Posterior cingulate gyrus (tissue), 11 donors: ENCODE data around the gene EEIG2.
"Not testable (repeated sequence)": the region's sequence is repeated elsewhere in the genome, so short reads cannot be mapped to it uniquely, and the experiment has no call there.

Experiments used
- DNase-seq, 10 donors: peaks; one replicate each; pipeline versions ENCODE4 v3.0.0 to v3.0.0-alpha.2; 2020 to 2021; ENCODE audit warnings: mixed read lengths in 3 of 10
- intact Hi-C: fragments of 100-400 bp; cut with DNase I; formaldehyde crosslinking; loops from one replicate; pipeline ENCODE4 v1.15.1; 2023

Gene EEIG2

DNA sequence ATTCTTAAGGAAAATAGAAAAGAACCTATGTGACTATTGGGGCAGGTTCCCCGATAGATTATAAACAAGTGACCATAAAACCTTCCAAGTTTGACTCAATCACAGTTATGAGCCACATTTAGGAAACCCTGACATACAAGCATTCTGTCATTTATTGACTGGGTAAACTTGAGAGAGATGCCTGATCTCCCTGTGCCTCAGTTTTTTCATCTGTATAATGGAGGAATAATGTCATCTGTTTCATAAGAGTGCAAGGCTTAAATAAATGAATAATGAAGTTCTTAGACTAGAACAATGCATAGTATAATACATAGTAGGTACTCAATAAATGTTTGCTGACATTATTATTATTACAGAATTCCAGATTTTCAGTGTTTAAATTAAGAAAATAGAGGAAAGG, 18.9 kb upstream of the EEIG2 start:
- no peak for DNase-seq
- intact Hi-C loops, result no loop called here

DNA sequence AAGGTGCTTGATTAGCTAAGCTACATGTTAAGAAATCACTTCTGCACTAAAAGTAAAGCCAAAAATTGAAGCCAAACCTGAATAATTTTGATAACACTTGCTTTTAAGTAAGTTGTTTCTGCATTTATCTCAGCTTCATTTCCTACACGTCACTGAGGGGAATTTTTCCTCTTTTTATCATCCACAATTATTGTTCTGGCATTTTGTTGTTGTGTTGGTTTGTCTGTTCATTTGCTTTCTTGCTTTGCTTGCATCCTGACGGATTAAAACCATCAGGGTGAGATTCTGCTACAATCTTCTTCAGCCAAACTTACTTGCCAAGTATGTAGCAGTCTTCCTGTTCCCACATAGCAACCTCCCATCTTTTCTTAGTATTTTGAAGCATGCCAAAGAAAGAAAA, 18.0 kb upstream of the EEIG2 start:
- intact Hi-C loops, result no loop called here
- no peak for DNase-seq

DNA sequence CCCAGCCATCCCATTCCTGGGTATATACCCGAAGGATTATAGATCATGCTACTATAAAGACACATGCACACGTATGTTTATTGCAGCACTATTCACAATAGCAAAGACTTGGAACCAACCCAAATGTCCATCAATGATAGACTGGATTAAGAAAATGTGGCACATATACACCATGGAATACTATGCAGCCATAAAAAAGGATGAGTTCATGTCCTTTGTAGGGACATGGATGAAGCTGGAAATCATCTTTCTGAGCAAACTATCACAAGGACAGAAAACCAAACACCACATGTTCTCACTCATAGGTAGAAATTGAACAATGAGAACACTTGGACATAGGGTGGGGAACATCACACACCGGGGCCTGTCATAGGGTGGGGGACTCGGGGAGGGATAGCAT, 12.4 kb upstream of the EEIG2 start:
- DNase-seq, intact Hi-C loops: not testable (repeated sequence)

DNA sequence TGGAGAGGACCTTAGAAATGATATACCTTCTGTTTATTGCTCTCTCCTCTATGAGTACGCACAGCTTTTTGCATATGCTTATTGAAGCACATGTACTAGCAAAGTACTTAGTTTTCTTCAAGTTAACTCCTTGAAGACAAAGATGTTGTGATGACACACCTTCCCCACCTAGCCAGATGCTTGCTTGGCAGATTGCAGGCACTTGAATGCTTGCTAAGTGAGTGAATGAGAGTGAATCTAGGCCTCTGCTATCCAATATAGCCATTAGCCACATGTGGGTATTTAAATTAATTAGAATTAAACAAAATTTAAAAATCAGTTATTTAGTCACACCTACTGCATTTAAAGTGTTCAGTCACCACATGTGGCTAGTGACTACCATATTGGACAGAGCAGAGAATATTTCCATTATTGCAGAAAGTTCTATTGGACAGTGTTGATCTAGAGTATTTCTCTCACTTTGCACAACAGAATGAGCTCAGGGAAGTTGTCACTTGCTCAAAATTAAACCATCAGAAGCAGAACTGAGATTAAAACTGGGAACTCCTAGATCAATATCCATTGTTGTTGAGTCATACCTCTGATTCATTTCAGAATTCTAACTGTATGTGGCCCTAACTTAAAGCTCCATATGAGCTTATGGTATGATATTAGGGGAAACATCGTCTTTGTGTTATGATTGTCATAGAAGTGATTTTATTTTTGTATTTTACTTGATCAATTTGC, 8.6 kb upstream of the EEIG2 start:
- intact Hi-C loops, result no loop called here
- no peak for DNase-seq

DNA sequence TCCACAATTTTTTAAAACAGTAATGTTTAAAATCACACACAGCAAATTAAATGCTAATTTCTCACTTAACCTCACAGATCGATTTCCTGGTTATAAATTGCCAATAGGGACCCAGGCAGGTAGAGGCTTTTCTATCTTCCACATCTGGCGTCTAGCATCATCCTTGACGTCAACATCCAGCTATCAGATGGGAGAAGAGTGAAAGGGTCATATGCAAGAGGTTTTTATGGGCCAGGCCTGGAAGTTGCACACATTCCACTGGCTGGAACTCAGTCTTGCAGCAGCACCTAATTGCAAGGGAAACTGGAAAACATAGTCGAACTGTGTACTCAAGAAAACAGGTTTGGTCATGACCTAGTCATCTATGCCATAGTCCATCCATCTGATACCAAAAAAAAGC, 6.0 kb upstream of the EEIG2 start:
- DNase-seq, result no peak
- intact Hi-C loops, result no loop called here

DNA sequence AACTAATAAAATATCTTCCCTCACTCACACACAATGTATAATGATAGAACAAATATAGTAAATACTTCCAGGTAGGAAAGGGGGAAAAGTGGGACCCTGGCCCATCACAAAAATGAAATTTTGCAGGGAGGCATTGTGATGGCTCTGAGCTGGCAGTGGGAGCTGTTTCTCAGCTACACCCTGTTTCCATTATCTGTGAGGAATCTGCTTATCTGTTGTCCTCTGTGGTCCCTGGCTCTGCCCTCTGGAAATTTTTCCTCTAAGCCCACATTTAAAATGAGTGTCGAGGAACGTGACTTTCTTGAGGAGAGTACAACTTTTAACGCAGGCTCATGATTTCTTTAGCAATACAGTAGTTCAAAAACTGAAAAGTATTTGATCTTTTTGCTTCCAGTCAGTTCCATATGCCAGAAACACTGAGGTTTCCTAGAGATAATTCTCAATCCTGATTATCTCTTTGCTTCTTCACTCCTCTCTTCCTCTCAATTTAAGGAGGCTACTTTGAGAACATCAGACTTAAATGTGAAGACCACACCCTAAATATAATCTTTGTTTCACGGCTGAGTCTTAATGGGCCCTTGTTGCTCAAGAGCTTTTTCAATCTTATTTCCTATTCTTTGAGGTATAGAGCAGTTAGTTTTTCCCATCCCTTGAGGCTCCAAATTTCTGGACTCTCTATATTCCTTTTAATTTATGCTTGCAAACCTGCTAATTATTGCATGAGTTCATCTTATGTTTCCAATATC, 5.0 kb upstream of the EEIG2 start:
- DNase-seq, result no peak
- intact Hi-C loops, result no loop called here

DNA sequence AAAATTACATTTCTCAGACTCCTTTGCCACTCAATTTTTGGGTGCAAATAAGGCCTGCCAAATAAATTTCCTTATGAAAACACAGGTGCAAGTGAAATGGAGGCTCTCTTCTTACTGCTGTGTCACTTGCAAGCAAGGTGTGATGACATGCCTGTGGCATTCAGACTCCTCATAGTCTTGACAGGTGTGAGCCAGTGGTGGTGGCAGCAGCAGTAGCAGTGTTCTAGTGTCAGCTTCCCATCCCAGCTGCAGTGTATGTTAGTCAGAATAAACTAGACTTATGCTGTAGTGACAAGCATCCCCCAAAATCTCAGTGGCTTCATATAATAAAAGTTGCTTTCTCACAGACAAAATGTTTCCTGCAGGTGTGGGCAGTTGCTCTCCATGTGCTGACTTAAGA, 3.8 kb upstream of the EEIG2 start:
- intact Hi-C loops, result no loop called here
- DNase-seq, result no peak

DNA sequence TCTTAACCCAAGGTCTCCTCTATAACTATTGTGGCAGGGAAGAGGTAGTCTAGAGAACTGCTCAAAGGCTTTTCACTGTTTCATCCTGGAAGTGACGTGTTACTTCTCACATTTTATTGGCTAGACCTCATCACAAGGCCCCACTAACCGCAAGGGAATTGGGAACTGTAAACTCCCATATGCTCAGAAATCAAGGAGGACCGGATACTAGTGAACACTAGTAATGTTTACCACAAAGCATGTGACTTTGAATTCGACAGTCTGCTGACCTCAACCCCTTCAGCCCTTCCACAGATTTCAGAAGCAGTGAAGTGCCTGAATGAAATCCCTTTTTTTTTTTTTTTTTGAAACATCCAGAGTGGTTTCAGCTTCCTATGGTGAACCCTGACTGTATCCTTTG, 3.4 kb upstream of the EEIG2 start:
- DNase-seq, result no peak

DNA sequence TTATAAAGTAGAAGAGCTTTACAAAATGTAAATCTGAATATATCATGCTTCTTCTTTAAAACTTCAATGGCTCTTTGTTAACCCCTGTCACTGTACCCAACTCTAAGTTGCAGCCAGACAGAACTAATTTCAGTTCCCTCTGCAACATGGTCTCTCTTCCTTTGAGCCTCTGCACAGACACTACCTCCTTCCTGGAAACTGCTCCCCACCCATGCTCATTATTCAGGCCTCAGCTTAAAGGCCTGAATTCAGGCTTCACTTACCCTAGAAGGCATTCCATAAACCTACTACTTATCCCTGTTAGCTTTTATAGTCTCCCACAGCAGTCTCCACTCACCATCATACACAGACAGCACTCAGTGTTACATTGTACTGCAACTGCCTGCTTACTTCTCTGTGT, 2.6 kb upstream of the EEIG2 start:
- DNase-seq, result no peak
- intact Hi-C loops, result no loop called here

More for the DNA sequence above, 3.4 kb upstream of the EEIG2 start:
- intact Hi-C loops, result no loop called here

DNA sequence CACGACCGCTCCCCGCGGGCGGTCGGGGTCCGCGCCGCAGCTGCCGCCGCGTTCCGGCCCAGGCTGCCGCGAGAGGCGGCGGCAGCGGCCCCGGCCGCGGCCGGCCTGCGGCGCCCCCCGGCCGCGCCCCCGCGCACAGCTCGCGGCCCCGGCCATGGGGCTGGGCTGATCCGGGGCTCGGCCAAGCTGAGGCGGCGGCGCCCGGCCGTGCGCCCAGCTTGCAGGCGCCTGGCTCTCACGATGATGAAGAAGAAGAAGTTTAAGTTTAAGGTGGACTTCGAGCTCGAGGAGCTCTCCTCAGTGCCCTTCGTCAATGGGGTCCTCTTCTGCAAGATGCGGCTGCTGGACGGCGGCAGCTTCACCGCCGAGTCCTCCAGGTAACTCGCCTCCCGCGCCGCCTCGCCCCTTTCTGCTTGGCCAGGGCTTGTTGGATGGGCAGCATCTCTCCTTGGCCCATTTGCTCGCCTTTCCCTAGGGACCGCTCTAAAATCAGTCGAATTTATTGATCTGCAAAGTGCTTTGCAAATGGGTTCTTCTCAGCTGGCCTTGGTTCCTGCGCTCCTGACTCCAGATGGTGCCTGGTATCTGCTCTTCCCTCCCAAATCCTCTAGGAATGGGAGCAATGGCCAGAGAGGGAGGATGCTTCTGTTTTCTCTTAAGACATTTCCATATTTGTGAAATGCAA, 431 bp downstream of the EEIG2 start:
- intact Hi-C loops, result loop anchor here (5.0 kb wide), 1 partner anchor 87 kb away; no protein-coding TSS in a partner anchor
- peak in 7 of 10 donors; percentile 16 to 88 (median 27) for DNase-seq

DNA sequence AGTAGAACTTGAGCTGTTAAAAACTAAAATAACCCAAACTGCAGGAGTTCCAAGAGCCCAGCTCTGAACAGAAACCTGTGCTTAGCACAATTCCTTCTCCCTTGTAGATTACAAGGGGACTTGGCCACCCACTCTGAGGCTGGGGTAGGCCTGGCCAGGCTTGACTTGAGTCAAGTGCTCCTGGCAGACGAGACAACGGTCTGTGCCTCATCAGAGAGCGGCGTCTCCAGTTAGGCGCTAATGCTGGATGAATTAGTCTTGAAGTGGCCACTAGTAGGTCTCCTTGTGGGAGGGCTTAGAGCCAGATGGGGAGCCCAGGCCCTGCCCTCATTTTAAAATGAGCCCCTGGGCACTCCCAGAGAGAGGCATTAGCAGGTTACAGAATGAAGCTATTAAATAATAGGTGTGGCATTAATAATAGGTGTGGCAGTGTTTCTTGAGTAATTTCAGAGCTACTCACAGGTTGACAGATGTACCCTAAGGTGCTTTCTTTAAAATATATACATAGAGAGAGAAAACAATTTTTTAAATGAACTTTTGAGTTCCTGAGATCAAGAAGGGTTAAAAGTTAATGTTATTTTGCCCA, 1.1 kb downstream of the EEIG2 start:
- intact Hi-C loops, result loop anchor here (5.0 kb wide), 1 partner anchor 86 kb away; no protein-coding TSS in a partner anchor
- peak; percentile 18 to 91 (median 32) for DNase-seq

DNA sequence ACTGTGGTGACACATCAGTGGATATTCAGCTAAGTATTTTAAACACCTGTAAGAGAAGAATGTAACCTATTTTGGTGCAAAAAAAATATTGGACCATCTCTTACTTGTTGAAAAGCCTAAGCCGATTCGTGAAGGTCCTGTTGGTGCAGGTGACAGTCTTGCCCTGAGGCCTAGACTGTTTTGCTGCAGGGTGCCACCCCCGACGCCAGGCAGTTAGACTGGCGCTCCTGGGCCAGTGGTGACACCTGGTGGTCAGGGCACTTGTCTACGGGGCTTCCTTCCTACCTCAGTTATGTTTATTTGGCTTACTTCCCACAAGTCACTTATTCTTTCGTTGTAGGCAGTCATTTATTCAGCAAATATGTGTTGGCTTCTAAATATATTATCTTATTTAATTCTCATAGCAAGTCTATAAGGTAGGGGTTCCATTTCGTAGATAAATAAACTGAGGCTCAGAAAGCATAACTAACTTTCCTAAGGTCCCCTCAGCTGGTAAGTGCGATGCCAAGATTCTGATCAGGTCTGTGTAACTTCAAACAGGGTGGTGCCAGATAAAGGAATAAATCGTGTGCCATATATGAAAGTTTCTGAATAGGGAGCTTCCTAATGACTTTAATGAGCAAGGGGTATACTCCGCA, 1.9 kb downstream of the EEIG2 start:
- intact Hi-C loops, result loop anchor here (5.0 kb wide), 1 partner anchor 85 kb away; no protein-coding TSS in a partner anchor
- DNase-seq, result peak in 8 of 10 donors; percentile 24 to 91 (median 51)

DNA sequence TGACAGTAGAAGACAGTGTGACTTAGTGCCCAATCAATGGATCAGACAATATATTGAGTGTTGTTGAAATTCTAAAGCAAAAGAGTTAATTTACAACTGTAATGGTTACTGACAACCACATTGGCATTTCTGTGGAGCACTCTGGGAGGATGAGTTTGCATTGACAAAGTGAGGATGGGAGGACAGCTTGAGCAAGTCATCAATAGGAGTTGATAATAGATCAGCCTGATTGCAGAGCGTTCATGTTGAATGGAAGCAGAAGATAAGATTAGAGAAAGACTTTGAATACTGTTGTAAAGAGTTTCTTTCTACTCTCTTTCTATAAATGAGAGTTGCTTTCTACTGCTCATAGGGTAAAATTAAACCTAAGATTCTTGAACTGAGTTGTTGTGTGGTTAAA, 3.9 kb downstream of the EEIG2 start:
- DNase-seq, result no peak
- intact Hi-C loops, result loop anchor here (5.0 kb wide), 1 partner anchor 83 kb away; no protein-coding TSS in a partner anchor

DNA sequence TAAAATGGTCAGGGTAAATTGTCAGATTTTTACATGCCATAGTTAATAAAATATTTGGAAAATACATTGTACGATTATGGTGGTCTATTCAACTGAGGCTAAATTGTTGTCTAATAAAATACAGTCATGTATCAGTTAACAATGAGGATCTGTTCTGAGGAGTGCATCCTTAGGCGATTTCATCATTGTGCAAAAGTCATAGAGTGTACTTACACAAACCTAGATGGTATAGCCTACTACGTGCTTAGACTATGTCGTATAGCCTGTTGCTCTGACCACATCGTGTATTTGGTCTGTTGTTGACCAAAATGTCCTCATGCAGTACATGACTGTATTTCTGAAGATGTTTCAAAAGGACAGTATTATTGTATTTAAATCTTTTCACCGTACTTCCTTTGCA, 5.2 kb downstream of the EEIG2 start:
- intact Hi-C loops, result no loop called here
- DNase-seq, result no peak

DNA sequence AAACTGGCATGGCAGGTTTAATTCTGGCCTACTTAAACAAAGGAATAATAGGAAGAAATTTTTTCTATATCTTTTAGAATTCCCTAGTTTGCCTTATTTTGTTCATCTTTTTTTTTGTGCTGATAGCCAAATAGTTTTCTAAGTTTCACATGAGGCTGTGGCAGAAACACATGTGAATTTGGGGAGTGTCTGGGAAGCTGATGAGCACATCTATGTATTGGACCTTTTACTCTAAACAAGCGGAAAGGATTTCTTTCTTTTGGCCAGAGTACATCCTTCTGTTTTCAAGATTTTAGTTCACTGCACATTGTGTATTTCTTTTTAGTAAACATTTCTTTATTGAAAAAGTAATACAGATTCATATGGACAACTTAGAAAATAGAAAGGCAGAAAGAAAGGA, 5.6 kb downstream of the EEIG2 start:
- intact Hi-C loops, result no loop called here

DNA sequence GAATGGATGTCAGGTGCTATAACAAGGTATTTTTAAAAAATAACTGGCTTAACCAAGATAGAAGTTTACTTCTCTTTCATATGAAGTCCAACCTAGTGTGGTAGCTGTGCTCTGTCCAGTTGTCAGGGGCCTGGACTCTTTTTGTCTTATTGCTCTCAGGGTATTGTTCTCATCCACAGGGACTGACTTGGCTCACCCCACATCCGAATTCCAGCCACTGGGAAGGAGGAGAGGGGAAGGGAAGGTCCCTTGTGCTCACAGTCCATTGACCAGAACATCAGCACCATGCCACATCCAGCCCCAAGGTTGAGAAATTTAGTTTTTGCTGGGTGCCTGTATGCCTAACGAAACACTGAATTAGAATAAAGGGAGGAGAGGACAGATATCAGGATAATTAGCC, 8.7 kb downstream of the EEIG2 start:
- intact Hi-C loops, result no loop called here
- DNase-seq, result no peak

More for the DNA sequence above, 5.6 kb downstream of the EEIG2 start:
- no peak for DNase-seq

DNA sequence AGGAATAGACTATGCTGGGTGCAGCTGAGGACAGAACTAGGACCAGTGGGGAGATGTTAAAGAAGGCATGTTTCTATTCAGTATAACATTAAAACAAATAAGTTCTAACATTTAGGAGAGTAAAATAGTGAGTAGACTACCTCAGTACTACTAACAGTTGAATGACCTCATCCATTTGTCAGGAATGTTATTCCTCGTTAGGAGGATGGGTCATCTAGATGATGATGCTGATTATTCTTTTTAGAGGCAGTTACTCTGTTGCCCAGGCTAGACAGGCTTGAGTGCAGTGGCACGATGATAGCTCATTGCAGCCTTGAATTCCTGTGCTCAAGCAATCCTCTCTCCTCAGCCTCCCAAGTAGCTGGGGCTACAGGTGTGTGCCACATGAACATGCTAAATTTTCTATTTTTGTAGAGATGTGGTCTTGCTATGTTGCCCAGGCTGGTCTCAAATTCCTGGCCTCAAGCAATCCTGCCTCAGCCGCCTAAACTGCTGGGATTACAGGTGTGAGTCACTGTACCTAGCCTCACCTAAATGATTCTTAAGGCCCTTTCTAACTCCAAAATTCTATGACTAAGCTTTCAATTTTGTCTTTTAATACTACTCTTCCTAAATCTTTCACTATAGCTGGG, 9.3 kb downstream of the EEIG2 start:
- DNase-seq, result no peak
- intact Hi-C loops, result no loop called here

DNA sequence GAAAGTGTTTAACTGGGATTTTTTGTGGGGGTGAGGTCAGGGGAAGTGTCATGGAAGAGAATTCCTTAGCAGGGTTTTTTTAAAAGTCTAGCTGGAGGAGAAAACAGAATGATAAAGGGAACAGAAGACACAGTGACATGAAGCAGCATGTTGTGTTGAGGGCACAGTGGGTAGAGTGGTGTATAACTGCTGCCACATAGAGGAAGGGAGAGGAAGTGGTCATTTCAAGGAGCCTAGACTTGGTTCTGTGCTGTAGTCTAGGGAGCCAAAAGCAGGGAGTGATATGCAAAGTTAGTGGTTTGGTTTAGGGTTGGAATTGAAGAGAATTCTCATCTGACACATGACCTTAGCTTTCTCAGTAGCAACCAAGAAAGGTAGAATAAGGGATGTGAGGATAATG, 10.2 kb downstream of the EEIG2 start:
- no peak for DNase-seq
- intact Hi-C loops, result loop anchor here (5.0 kb wide), 1 partner anchor 58 kb away; no protein-coding TSS in a partner anchor

DNA sequence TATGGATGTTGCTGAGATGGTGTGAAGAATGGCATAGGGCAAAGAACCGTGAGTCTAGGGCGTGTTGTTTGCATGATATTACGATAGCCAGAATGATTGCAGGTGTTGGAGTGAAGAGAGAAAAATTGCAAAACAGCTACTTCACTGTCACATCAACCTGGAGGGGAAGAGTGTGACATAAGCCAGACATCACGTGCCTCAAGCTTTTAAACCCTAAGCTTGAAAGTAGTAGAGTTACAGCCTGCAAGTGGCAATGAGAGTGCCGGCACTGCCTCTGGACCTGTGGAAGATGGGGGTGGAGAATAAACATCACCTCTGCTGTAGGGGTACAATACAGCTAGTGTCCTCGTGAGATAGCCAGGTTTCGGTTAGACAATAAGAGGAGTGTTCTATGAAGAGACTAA, 11.1 kb downstream of the EEIG2 start:
- intact Hi-C loops, result loop anchor here (5.0 kb wide), 1 partner anchor 59 kb away; no protein-coding TSS in a partner anchor

DNA sequence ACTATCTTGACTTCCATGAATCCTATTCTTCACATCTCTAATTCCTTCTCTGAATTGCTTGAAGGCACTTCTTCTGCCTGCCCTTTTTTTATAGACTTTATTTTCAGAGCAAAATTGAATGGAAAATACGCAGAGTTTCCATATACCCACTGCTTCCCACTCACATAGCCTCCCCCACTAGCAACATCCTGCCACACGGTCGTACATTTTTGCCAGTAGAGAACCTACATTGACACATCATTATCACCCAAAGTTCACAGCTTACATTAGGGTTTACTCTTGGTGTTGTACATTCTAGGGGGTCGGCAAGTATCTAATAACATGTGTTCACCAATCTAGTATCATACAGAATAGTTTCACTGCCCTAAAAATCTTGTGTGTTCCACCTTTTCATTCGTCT, 12.3 kb downstream of the EEIG2 start:
- DNase-seq, result no peak
- intact Hi-C loops, result loop anchor here (5.0 kb wide), 1 partner anchor 60 kb away; no protein-coding TSS in a partner anchor

More for the DNA sequence above, 11.1 kb downstream of the EEIG2 start:
- DNase-seq, result no peak
